Peyer's patch (tissue), 4 donors: ENCODE measurements around the gene EEF2. TPM values are rescaled to one million over a fixed set of nuclear protein-coding genes. Genes with fewer than 3 reads are reported as not detected.
"Not testable (repeated sequence)": the region's sequence is repeated elsewhere in the genome, so short reads cannot be mapped to it uniquely, and the experiment has no call there.

Experiments
- DNase-seq, 3 donors: peaks; one replicate each; pipeline ENCODE4 v3.0.0-alpha.2; 2017 to 2019
- H3K27ac ChIP-seq, 4 donors: fragments of 200-600 bp; sonication (generic); one replicate each; pipeline ENCODE4 v1.5.1; 2016 to 2019
- H3K27me3 ChIP-seq, 2 donors: fragments of 200-600 bp; sonication (generic); one replicate each; pipeline ENCODE4 v1.5.1; 2019
- H3K36me3 ChIP-seq, 3 donors: fragments of 200-600 bp; sonication (generic); one replicate each; pipeline ENCODE4 v1.5.1; 2016 to 2019
- H3K4me1 ChIP-seq, 4 donors: fragments of 200-600 bp; sonication (generic); one replicate each; pipeline ENCODE4 v1.5.1; 2016 to 2019
- H3K4me3 ChIP-seq, 4 donors: fragments of 200-600 bp; sonication (generic); 1 replicate in 3 of 4; 2 replicates in 1 of 4; pipeline ENCODE4 v1.5.1; 2016 to 2019; ENCODE audit warnings: mild to moderate bottlenecking in 1 of 4
- H3K9me3 ChIP-seq, 4 donors: fragments of 200-600 bp; sonication (generic); one replicate each; pipeline ENCODE4 v1.5.1; 2016 to 2019; ENCODE audit warnings: mild to moderate bottlenecking in 1 of 4
- POLR2A ChIP-seq, 2 donors: fragments of 450-650 bp; IDR thresholded peaks; one replicate each; pipeline ENCODE4 v1.5.1; 2017; ENCODE audit warnings: antibody characterized with exemption in 2 of 2, mild to moderate bottlenecking in 2 of 2, moderate library complexity in 2 of 2
- total RNA-seq, 4 donors: library from RNA; depleted of rRNA; stranded (reverse); fragments of >200 nt; gene quantifications; one replicate each; pipeline ENCODE4 v1.1.0, GENCODE V29; 2016
- TF ChIP-seq, protein P1 (sequence below), 6 experiments: fragments of 450-650 bp in 4 of 6; fragments of 200-600 bp in 2 of 6; sonication (generic) in 1 of 6; IDR thresholded peaks; one replicate each; pipeline ENCODE4 v1.5.1; 2017 to 2019; ENCODE audit warnings: antibody characterized with exemption in 6 of 6, mild to moderate bottlenecking in 3 of 6, moderate library complexity in 1 of 6

EEF2 gene
- total RNA-seq, 4 donors from 2014 or later, result 914 to 1,425 (median 1,203) TPM

GRCh38 chr19:3961007-3961406 lies 24.3 kb downstream of the EEF2 start:
- no peak for DNase-seq
- peaks cover 0 to 82% (median 0%) of the 10 kb centered on the region in 3 donors for H3K36me3 ChIP-seq
- H3K9me3 ChIP-seq, result no peaks in the 10 kb centered on the region
- no peak overlapping the region for H3K27ac ChIP-seq
- peaks cover 0 to 11% (median 0%) of the 10 kb centered on the region in 4 donors for H3K4me1 ChIP-seq
- TF ChIP-seq, protein P1, sequence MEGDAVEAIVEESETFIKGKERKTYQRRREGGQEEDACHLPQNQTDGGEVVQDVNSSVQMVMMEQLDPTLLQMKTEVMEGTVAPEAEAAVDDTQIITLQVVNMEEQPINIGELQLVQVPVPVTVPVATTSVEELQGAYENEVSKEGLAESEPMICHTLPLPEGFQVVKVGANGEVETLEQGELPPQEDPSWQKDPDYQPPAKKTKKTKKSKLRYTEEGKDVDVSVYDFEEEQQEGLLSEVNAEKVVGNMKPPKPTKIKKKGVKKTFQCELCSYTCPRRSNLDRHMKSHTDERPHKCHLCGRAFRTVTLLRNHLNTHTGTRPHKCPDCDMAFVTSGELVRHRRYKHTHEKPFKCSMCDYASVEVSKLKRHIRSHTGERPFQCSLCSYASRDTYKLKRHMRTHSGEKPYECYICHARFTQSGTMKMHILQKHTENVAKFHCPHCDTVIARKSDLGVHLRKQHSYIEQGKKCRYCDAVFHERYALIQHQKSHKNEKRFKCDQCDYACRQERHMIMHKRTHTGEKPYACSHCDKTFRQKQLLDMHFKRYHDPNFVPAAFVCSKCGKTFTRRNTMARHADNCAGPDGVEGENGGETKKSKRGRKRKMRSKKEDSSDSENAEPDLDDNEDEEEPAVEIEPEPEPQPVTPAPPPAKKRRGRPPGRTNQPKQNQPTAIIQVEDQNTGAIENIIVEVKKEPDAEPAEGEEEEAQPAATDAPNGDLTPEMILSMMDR (IDR thresholded peaks at IDR 0.05), result no peak
- no peak for TF ChIP-seq POLR2A (IDR thresholded peaks at IDR 0.05)
- H3K4me3 ChIP-seq, result no peak overlapping the region
- H3K27me3 ChIP-seq, result no peaks in the 10 kb centered on the region

DNA sequence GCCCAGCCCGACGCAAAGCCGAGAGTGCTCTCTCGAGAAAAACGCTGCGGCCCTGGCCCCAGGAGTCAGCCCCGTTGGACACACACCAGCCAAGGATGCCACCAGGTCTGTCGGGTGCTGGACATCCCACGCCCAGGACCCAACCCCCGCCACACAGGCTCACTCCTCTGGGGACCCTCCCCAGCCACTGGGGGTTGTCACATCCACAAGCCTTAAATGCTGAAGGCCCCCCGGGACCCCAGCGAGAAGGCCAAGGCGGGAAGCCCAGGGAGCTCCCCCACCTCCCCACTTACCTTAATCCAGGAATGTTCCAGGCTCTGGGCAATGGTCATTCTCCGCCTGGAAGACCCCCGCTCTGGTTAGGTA lies 25.5 kb downstream of the EEF2 start:
- H3K4me1 ChIP-seq, result no peaks in the 10 kb centered on the region
- H3K36me3 ChIP-seq, result peaks cover 0 to 81% (median 0%) of the 10 kb centered on the region in 3 donors
- DNase-seq, result no peak

GRCh38 chr19:3958836-3959765 lies 26.2 kb downstream of the EEF2 start:
- no peaks in the 10 kb centered on the region for H3K27me3 ChIP-seq
- no peak for DNase-seq

More for the DNA sequence above, 25.5 kb downstream of the EEF2 start:
- H3K27me3 ChIP-seq, result no peaks in the 10 kb centered on the region
- no peak overlapping the region for H3K27ac ChIP-seq
- TF ChIP-seq POLR2A (IDR thresholded peaks at IDR 0.05), result no peak
- TF ChIP-seq, protein P1 (IDR thresholded peaks at IDR 0.05), result no peak
- no peak overlapping the region for H3K4me3 ChIP-seq
- no peaks in the 10 kb centered on the region for H3K9me3 ChIP-seq

GRCh38 chr19:3955688-3956087 lies 29.6 kb downstream of the EEF2 start:
- H3K27ac ChIP-seq, result no peak overlapping the region

More at GRCh38 chr19:3958836-3959765, 26.2 kb downstream of the EEF2 start:
- Histone ChIP-seq H3K27ac (no peak overlapping the region), H3K36me3 (peaks cover 0 to 75% (median 0%) of the 10 kb centered on the region in 3 donors), H3K4me3 (no peak overlapping the region), H3K4me1 (no peaks in the 10 kb centered on the region), H3K9me3 (no peaks in the 10 kb centered on the region)
- TF ChIP-seq POLR2A (IDR thresholded peaks at IDR 0.05), result no peak
- TF ChIP-seq, protein P1 (IDR thresholded peaks at IDR 0.05), result no peak

GRCh38 chr19:3955276-3955675 lies 30.0 kb downstream of the EEF2 start:
- not testable (repeated sequence) for DNase-seq, H3K4me3 ChIP-seq, H3K9me3 ChIP-seq, H3K27ac ChIP-seq, H3K27me3 ChIP-seq
- Histone ChIP-seq H3K4me1 (peaks cover 0 to 10% (median 0%) of the 10 kb centered on the region in 4 donors), H3K36me3 (peaks cover 0 to 37% (median 0%) of the 10 kb centered on the region in 3 donors)

More at GRCh38 chr19:3955688-3956087, 29.6 kb downstream of the EEF2 start:
- Histone ChIP-seq H3K36me3 (peaks cover 0 to 41% (median 0%) of the 10 kb centered on the region in 3 donors), H3K4me3 (no peak overlapping the region), H3K4me1 (peaks cover 0 to 6% (median 0%) of the 10 kb centered on the region in 4 donors), H3K9me3 (no peaks in the 10 kb centered on the region), H3K27me3 (no peaks in the 10 kb centered on the region)
- TF ChIP-seq, protein P1 (IDR thresholded peaks at IDR 0.05), result no peak
- no peak for TF ChIP-seq POLR2A (IDR thresholded peaks at IDR 0.05)
- DNase-seq, result no peak

DNA sequence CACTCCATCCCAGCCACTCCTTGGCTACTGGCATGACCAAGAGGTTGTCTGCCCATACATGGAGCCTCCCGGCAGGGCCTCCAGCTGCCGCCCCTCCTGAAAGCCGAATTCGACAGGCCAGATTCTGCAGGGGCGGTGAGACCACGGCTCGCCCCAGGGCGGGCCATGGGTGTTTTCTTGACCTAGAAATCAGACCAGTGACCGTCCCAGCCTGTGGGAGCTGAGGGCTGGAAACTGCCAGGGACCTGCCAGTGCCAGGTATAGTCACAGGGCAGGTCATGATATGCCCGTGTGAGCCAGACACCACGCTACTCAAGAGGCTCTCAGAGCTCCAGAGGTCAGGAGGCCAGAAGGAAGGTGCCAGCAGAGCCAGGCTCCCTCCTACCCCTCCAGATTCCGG lies 31.2 kb downstream of the EEF2 start:
- H3K27me3 ChIP-seq, result no peaks in the 10 kb centered on the region
- TF ChIP-seq, protein P1 (IDR thresholded peaks at IDR 0.05), result no peak
- peaks cover 0 to 11% (median 0%) of the 10 kb centered on the region in 4 donors for H3K4me1 ChIP-seq
- no peak for DNase-seq
- H3K9me3 ChIP-seq, result no peaks in the 10 kb centered on the region
- no peak overlapping the region for H3K27ac ChIP-seq
- H3K4me3 ChIP-seq, result no peak overlapping the region
- H3K36me3 ChIP-seq, result peaks cover 0 to 25% (median 0%) of the 10 kb centered on the region in 3 donors

GRCh38 chr19:3952755-3953276 lies 32.4 kb downstream of the EEF2 start:
- H3K27me3 ChIP-seq, DNase-seq, H3K4me3 ChIP-seq, H3K9me3 ChIP-seq: not testable (repeated sequence)
- H3K36me3 ChIP-seq, result peaks cover 0 to 12% (median 0%) of the 10 kb centered on the region in 3 donors
- peak overlapping the region in 1 of 4 donors; percentile 72 for H3K27ac ChIP-seq
- H3K4me1 ChIP-seq, result peaks cover 0 to 11% (median 0%) of the 10 kb centered on the region in 4 donors
